Measurements from ENCODE around the gene CBX6. TPM values are rescaled to one million over a fixed set of nuclear protein-coding genes. Genes with fewer than 3 reads are reported as not detected.

The CBX6 gene
- total RNA-seq, 1 experiment from 2014 or later: 31.4 TPM

DNA sequence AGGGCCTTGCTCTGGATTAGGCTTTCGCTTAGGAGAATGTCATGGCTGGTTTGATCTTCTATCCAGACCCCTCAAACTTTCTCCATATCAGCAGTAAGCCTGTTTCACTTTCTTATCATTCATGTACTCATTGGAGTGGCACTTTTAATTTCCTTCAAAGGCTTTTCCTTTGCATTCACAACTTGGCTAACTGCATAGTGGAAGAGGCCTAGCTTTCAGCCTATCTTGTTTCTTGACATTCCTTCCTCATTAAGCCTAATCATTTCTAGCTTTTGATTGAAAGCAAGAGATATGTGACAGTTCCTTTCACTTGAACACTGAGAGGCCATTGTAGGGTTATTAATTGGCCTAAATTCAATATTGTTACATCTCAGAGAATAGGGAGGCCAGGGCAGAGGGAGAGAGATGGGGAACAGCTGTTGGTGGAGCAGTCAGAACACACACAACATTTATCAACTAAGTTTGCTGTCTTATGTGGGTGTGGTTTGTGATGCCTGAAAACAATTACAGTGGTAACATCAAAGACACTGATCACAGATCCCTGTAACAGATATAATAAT lies 47.7 kb upstream of the CBX6 start:
- H3K9ac ChIP-seq (ENCODE audit: extremely low read depth, insufficient read length, low read length): no peak overlapping the region

More for the DNA sequence above, 47.7 kb upstream of the CBX6 start:
- no peaks in the 10 kb centered on the region for H3K36me3 Mint-ChIP-seq (ENCODE audit: insufficient read depth in 1 of 3, low read depth in 3 of 3)
- no peak overlapping the region for H4K8ac ChIP-seq (replicated peaks; ENCODE audit: insufficient read length, low read depth, low read length)
- H3K27me3 ChIP-seq (ENCODE audit: insufficient read depth, low read length): no peaks in the 10 kb centered on the region
- no peak overlapping the region for H2AFZ ChIP-seq (ENCODE audit: low read length)
- no peak overlapping the region for H3K18ac ChIP-seq (ENCODE audit: insufficient read length, low read depth, low read length)
- H4K91ac ChIP-seq (ENCODE audit: insufficient read length, low read depth, low read length): no peak overlapping the region
- H3K9me3 ChIP-seq (ENCODE audit: control insufficient read depth, low read depth, low read length): no peaks in the 10 kb centered on the region
- H3T11ph ChIP-seq (ENCODE audit: low read length): no peak overlapping the region
- TF ChIP-seq, protein P1, sequence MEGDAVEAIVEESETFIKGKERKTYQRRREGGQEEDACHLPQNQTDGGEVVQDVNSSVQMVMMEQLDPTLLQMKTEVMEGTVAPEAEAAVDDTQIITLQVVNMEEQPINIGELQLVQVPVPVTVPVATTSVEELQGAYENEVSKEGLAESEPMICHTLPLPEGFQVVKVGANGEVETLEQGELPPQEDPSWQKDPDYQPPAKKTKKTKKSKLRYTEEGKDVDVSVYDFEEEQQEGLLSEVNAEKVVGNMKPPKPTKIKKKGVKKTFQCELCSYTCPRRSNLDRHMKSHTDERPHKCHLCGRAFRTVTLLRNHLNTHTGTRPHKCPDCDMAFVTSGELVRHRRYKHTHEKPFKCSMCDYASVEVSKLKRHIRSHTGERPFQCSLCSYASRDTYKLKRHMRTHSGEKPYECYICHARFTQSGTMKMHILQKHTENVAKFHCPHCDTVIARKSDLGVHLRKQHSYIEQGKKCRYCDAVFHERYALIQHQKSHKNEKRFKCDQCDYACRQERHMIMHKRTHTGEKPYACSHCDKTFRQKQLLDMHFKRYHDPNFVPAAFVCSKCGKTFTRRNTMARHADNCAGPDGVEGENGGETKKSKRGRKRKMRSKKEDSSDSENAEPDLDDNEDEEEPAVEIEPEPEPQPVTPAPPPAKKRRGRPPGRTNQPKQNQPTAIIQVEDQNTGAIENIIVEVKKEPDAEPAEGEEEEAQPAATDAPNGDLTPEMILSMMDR (conservative IDR thresholded peaks at IDR 0.05): no peak
- no peak overlapping the region for H3K56ac ChIP-seq (ENCODE audit: insufficient read length, low read depth, low read length)
- H3K4me1 Mint-ChIP-seq: peaks cover 5 to 9% of the 10 kb centered on the region in 2 experiments; a peak in 3 of 4 replicates
- no peak overlapping the region for H3K4me3 Mint-ChIP-seq
- H3K9me3 Mint-ChIP-seq: no peaks in the 10 kb centered on the region
- H2BK20ac ChIP-seq (ENCODE audit: low read depth, low read length, poor library complexity, severe bottlenecking): no peak overlapping the region
- no peak overlapping the region for H3K27ac Mint-ChIP-seq
- H2BK5ac ChIP-seq (ENCODE audit: insufficient read length, low read length): no peak overlapping the region
- peaks cover 43% of the 10 kb centered on the region for H3K27me3 Mint-ChIP-seq (ENCODE audit: low read depth)
- H2BK12ac ChIP-seq (ENCODE audit: insufficient read length, low read depth, low read length): no peak overlapping the region
- no peak for DNase-seq
- no peaks in the 10 kb centered on the region for H3K79me2 ChIP-seq (ENCODE audit: insufficient read depth, low read length)
- H2BK15ac ChIP-seq (ENCODE audit: low read depth, low read length): no peak overlapping the region
- no peaks in the 10 kb centered on the region for H3K4me1 ChIP-seq (ENCODE audit: insufficient read depth, low read length)
- no CpG with 5 or more reads among the region's 1 CpG for WGBS (ENCODE audit: extremely low coverage, insufficient read length, low lambda C conversion rate)
- no peaks in the 10 kb centered on the region for H3K23me2 ChIP-seq (ENCODE audit: insufficient read length, low read depth, low read length, poor library complexity, severe bottlenecking)
- no peaks in the 10 kb centered on the region for H3K79me1 ChIP-seq (ENCODE audit: insufficient read depth, low read depth, low read length, poor library complexity, severe bottlenecking)
- no peaks in the 10 kb centered on the region for H4K20me1 ChIP-seq (ENCODE audit: control insufficient read depth, insufficient read depth, insufficient read length)
- no peak overlapping the region for H3K23ac ChIP-seq (ENCODE audit: insufficient read length, low read depth, low read length)
- no peak overlapping the region for H3K4me2 ChIP-seq (ENCODE audit: insufficient read depth, insufficient read length, low read length)
- H4K5ac ChIP-seq (ENCODE audit: insufficient read length, low read depth, low read length): no peak overlapping the region
- H2BK120ac ChIP-seq (ENCODE audit: low read depth, low read length, poor library complexity, severe bottlenecking): no peak overlapping the region
- H3K4ac ChIP-seq (ENCODE audit: low read depth, low read length): no peak overlapping the region
- no peak overlapping the region for H2AK5ac ChIP-seq (ENCODE audit: insufficient read length, low read length)
- H3K27ac ChIP-seq (ENCODE audit: insufficient read length, low read depth, low read length): no peak overlapping the region
- H3K14ac ChIP-seq (ENCODE audit: insufficient read depth, low read length): no peak overlapping the region
